T-helper 2 cell treated with Interferon-gamma antibody and Interleukin-4, amounts not matched to agents 5 μg/mL and 100 μg/mL, for 36 hours (primary cell): ENCODE data around the gene ADCY2.

ENCODE experiments used
- DNase-seq: peaks from one replicate; pipeline ENCODE4 v3.0.0; 2021; ENCODE audit warnings: low spot score
- H3K27ac Mint-ChIP-seq: one replicate; pipeline ENCODE4 v1.8.0; 2021; ENCODE audit warnings: mild to moderate bottlenecking, mixed read lengths
- H3K27me3 Mint-ChIP-seq: one replicate; pipeline ENCODE4 v1.8.0; 2021; ENCODE audit warnings: low read depth, mixed read lengths
- H3K36me3 Mint-ChIP-seq: one replicate; pipeline ENCODE4 v1.8.0; 2021; ENCODE audit warnings: low read depth, mixed read lengths
- H3K4me1 Mint-ChIP-seq: one replicate; pipeline ENCODE4 v1.8.0; 2021; ENCODE audit warnings: low read depth, mixed read lengths
- H3K4me3 Mint-ChIP-seq: one replicate; pipeline ENCODE4 v1.8.0; 2022; ENCODE audit warnings: mild to moderate bottlenecking, moderate library complexity, mixed read lengths
- H3K9me3 Mint-ChIP-seq: one replicate; pipeline ENCODE4 v1.8.0; 2021; ENCODE audit warnings: mixed read lengths

The ADCY2 gene

GRCh38 chr5:7868773-7869473 is 473.0 kb downstream of the ADCY2 start, which contains the start of the genes FASTKD3 and MTRR:
Gene FASTKD3, minus strand, starts transcription at chr5:7869031. Its CDS starts 948 bp downstream, at chr5:7868083.
Gene MTRR, plus strand, starts transcription at chr5:7869148. Its CDS starts 1,647 bp downstream, at chr5:7870795.
- no peaks in the 10 kb centered on the region for H3K9me3 Mint-ChIP-seq
- peaks cover 57% of the 10 kb centered on the region for H3K4me1 Mint-ChIP-seq
- DNase-seq, result peak; percentile 90
- peak within 1 kb of the TSS; percentile 95 for H3K27ac Mint-ChIP-seq
- peak within 1 kb of the TSS; percentile 99 for H3K4me3 Mint-ChIP-seq
- H3K36me3 Mint-ChIP-seq, result peaks cover 53% of the 10 kb centered on the region
- H3K27me3 Mint-ChIP-seq, result no peaks in the 10 kb centered on the region

GRCh38 chr5:7869474-7870136 is 473.7 kb downstream of the ADCY2 start:
- peak; percentile 45 for DNase-seq
- Mint-ChIP-seq H3K9me3 (no peaks in the 10 kb centered on the region), H3K27me3 (no peaks in the 10 kb centered on the region), H3K36me3 (peaks cover 55% of the 10 kb centered on the region), H3K4me3 (peak overlapping the region; percentile 82), H3K4me1 (peaks cover 59% of the 10 kb centered on the region), H3K27ac (peak overlapping the region; percentile 82)

GRCh38 chr5:7871653-7872052 is 475.7 kb downstream of the ADCY2 start:
- H3K27me3 Mint-ChIP-seq, result no peaks in the 10 kb centered on the region
- H3K9me3 Mint-ChIP-seq, result no peaks in the 10 kb centered on the region
- peaks cover 54% of the 10 kb centered on the region for H3K36me3 Mint-ChIP-seq
- peak overlapping the region; percentile 82 for H3K4me3 Mint-ChIP-seq
- peak overlapping the region; percentile 47 for H3K27ac Mint-ChIP-seq
- H3K4me1 Mint-ChIP-seq, result peaks cover 56% of the 10 kb centered on the region
- no peak for DNase-seq

- Mint-ChIP-seq H3K4me3 (peak overlapping the region; percentile 67), H3K27me3 (no peaks in the 10 kb centered on the region), H3K36me3 (peaks cover 54% of the 10 kb centered on the region), H3K4me1 (peaks cover 54% of the 10 kb centered on the region), H3K9me3 (no peaks in the 10 kb centered on the region), H3K27ac (peak overlapping the region; percentile 81)
- DNase-seq, result no peak
These were observed 476.7 kb downstream of the ADCY2 start for GRCh38 chr5:7872517-7873130.

GRCh38 chr5:7873216-7873615 is 477.3 kb downstream of the ADCY2 start:
- Mint-ChIP-seq H3K36me3 (peaks cover 60% of the 10 kb centered on the region), H3K27ac (peak overlapping the region; percentile 81), H3K4me1 (peaks cover 58% of the 10 kb centered on the region), H3K4me3 (peak overlapping the region; percentile 67), H3K27me3 (no peaks in the 10 kb centered on the region), H3K9me3 (no peaks in the 10 kb centered on the region)
- DNase-seq, result peak; percentile 40

- DNase-seq, result no peak
- Mint-ChIP-seq H3K9me3 (no peaks in the 10 kb centered on the region), H3K4me1 (peaks cover 63% of the 10 kb centered on the region), H3K4me3 (no peak overlapping the region), H3K27me3 (no peaks in the 10 kb centered on the region), H3K36me3 (peaks cover 68% of the 10 kb centered on the region), H3K27ac (no peak overlapping the region)
These were observed 478.7 kb downstream of the ADCY2 start for GRCh38 chr5:7874639-7875038.

GRCh38 chr5:7875151-7875550 is 479.2 kb downstream of the ADCY2 start:
- H3K27me3 Mint-ChIP-seq, result no peaks in the 10 kb centered on the region
- H3K36me3 Mint-ChIP-seq, result peaks cover 72% of the 10 kb centered on the region
- no peak for DNase-seq
- no peak overlapping the region for H3K4me3 Mint-ChIP-seq
- H3K4me1 Mint-ChIP-seq, result peaks cover 59% of the 10 kb centered on the region
- H3K9me3 Mint-ChIP-seq, result no peaks in the 10 kb centered on the region
- no peak overlapping the region for H3K27ac Mint-ChIP-seq

- peak; percentile 36 for DNase-seq
These were observed 480.9 kb downstream of the ADCY2 start for GRCh38 chr5:7876867-7877266.

GRCh38 chr5:7877851-7878250 is 481.9 kb downstream of the ADCY2 start:
- H3K9me3 Mint-ChIP-seq, result no peaks in the 10 kb centered on the region
- no peak overlapping the region for H3K27ac Mint-ChIP-seq
- peaks cover 71% of the 10 kb centered on the region for H3K36me3 Mint-ChIP-seq
- no peak for DNase-seq
- no peaks in the 10 kb centered on the region for H3K27me3 Mint-ChIP-seq
- no peak overlapping the region for H3K4me3 Mint-ChIP-seq
- peaks cover 39% of the 10 kb centered on the region for H3K4me1 Mint-ChIP-seq

More at GRCh38 chr5:7876867-7877266, 480.9 kb downstream of the ADCY2 start:
- H3K4me1 Mint-ChIP-seq, result peaks cover 48% of the 10 kb centered on the region
- H3K9me3 Mint-ChIP-seq, result no peaks in the 10 kb centered on the region
- H3K27ac Mint-ChIP-seq, result no peak overlapping the region
- H3K36me3 Mint-ChIP-seq, result peaks cover 74% of the 10 kb centered on the region
- no peaks in the 10 kb centered on the region for H3K27me3 Mint-ChIP-seq
- H3K4me3 Mint-ChIP-seq, result no peak overlapping the region

GRCh38 chr5:7878381-7878873 is 482.5 kb downstream of the ADCY2 start:
- H3K27me3 Mint-ChIP-seq, result no peaks in the 10 kb centered on the region
- H3K4me1 Mint-ChIP-seq, result peaks cover 35% of the 10 kb centered on the region
- no peak overlapping the region for H3K4me3 Mint-ChIP-seq
- H3K9me3 Mint-ChIP-seq, result no peaks in the 10 kb centered on the region
- DNase-seq, result peak; percentile 30
- peaks cover 74% of the 10 kb centered on the region for H3K36me3 Mint-ChIP-seq
- H3K27ac Mint-ChIP-seq, result no peak overlapping the region
